Fibroblast of lung (primary cell): Measurements from ENCODE around the gene MRPS35. TPM values are rescaled to one million over a fixed set of nuclear protein-coding genes. Genes with fewer than 3 reads are reported as not detected.

Source experiments
- DNase-seq, 2 donors: peaks; one replicate each; pipeline versions ENCODE4 v3.0.0 to v3.0.0-alpha.2; 2010; ENCODE audit warnings: low read depth in 2 of 2
- H2AFZ ChIP-seq: 2 replicates; pipeline ENCODE4 v1.5.1; 2012; ENCODE audit warnings: low read length, control low read depth, inconsistent platforms
- H3K27ac ChIP-seq: 2 replicates; pipeline ENCODE4 v1.5.1; 2011; ENCODE audit warnings: low read length, control low read depth; ENCODE audit not compliant: insufficient read depth
- H3K27me3 ChIP-seq: 2 replicates; pipeline ENCODE4 v1.5.1; 2011; ENCODE audit warnings: mild to moderate bottlenecking, low read length; ENCODE audit not compliant: control insufficient read depth, insufficient read depth
- H3K36me3 ChIP-seq: 2 replicates; pipeline ENCODE4 v1.5.1; 2011; ENCODE audit warnings: low read length; ENCODE audit not compliant: control insufficient read depth, insufficient read depth
- H3K4me1 ChIP-seq: 2 replicates; pipeline ENCODE4 v1.5.1; 2011; ENCODE audit warnings: low read length; ENCODE audit not compliant: control insufficient read depth, insufficient read depth; ENCODE audit errors: extremely low read depth
- H3K4me2 ChIP-seq: 2 replicates; pipeline ENCODE4 v1.5.1; 2011; ENCODE audit warnings: low read length, control low read depth; ENCODE audit not compliant: insufficient read depth; ENCODE audit errors: extremely low read depth
- H3K4me3 ChIP-seq, 4 experiments: fragments of 200-600 bp in 1 of 4; sonication (generic) in 1 of 4; replicated peaks in 1 of 4; 2 replicates each; pipeline ENCODE4 v1.5.1; 2011 to 2016; ENCODE audit warnings: low read length in 4 of 4, low read depth in 3 of 4, mild to moderate bottlenecking in 3 of 4, control low read depth in 2 of 4, inconsistent platforms in 1 of 4, mixed read lengths in 1 of 4; ENCODE audit not compliant: insufficient read depth in 1 of 4; ENCODE audit errors: control extremely low read depth in 1 of 4
- H3K79me2 ChIP-seq: 2 replicates; pipeline ENCODE4 v1.5.1; 2012; ENCODE audit warnings: mild to moderate bottlenecking, low read length, inconsistent platforms; ENCODE audit not compliant: control insufficient read depth, insufficient read depth
- H3K9ac ChIP-seq: 2 replicates; pipeline ENCODE4 v1.5.1; 2011; ENCODE audit warnings: mild to moderate bottlenecking, low read length, control low read depth; ENCODE audit not compliant: insufficient read depth
- H3K9me3 ChIP-seq: 2 replicates; pipeline ENCODE4 v1.5.1; 2012; ENCODE audit warnings: low read depth, low read length; ENCODE audit not compliant: control insufficient read depth, insufficient read depth
- H4K20me1 ChIP-seq: 2 replicates; pipeline ENCODE4 v1.5.1; 2011; ENCODE audit warnings: low read length; ENCODE audit not compliant: control insufficient read depth, insufficient read depth; ENCODE audit errors: extremely low read depth
- CTCF ChIP-seq, 2 donors: IDR thresholded peaks in 1 of 2; conservative IDR thresholded peaks in 1 of 2; 1 replicate in 1 of 2; 2 replicates in 1 of 2; pipeline ENCODE4 v1.5.1; 2011 to 2012; ENCODE audit warnings: low read length in 2 of 2, control low read depth in 1 of 2, inconsistent platforms in 1 of 2, low read depth in 1 of 2, mild to moderate bottlenecking in 1 of 2
- EZH2 ChIP-seq: IDR thresholded peaks from 2 replicates; pipeline ENCODE4 v1.5.1; 2012; ENCODE audit warnings: low read length, control low read depth, mild to moderate bottlenecking; ENCODE audit errors: missing control alignments
- polyA plus RNA-seq, 2 donors: library from polyadenylated mRNA; depleted of rRNA in 1 of 2; stranded (reverse) in 1 of 2; unstranded in 1 of 2; fragments of >200 nt; gene quantifications; 2 replicates each; pipeline ENCODE4 v1.2.1, GENCODE V29; 2011 to 2012; ENCODE audit warnings: missing spikeins in 1 of 2
- total RNA-seq: library from RNA; depleted of rRNA; stranded (reverse); fragments of >200 nt; gene quantifications from 2 replicates; pipeline ENCODE4 v1.2.1, GENCODE V29; 2014

MRPS35 gene
- total and polyA plus RNA-seq, 2 donors (not counting 1 experiment from before 2014, with no cell fraction given), result 52.5 to 70.7 TPM

GRCh38 chr12:27703720-27704452 lies 6.7 kb upstream of the MRPS35 start:
- Histone ChIP-seq H3K27me3 (no peaks in the 10 kb centered on the region), H3K79me2 (no peaks in the 10 kb centered on the region), H2AFZ (no peak overlapping the region), H3K4me1 (no peaks in the 10 kb centered on the region), H3K4me2 (no peak overlapping the region), H3K9me3 (no peaks in the 10 kb centered on the region), H3K9ac (no peak overlapping the region), H3K36me3 (no peaks in the 10 kb centered on the region), H3K4me3 (no peak overlapping the region), H4K20me1 (no peaks in the 10 kb centered on the region), H3K27ac (no peak overlapping the region)
- no peak for TF ChIP-seq EZH2
- peak; percentile 79 to 89 for TF ChIP-seq CTCF (conservative IDR thresholded peaks at IDR 0.05 in 1 of 2, IDR thresholded peaks at IDR 0.05 in 1 of 2; ENCODE audit: low read depth in 1 of 2, low read length in 2 of 2)
- DNase-seq, result peak; percentile 73 to 97

- H2AFZ ChIP-seq, result no peak overlapping the region
- no peaks in the 10 kb centered on the region for H3K79me2 ChIP-seq
- H3K36me3 ChIP-seq, result no peaks in the 10 kb centered on the region
- no peaks in the 10 kb centered on the region for H3K27me3 ChIP-seq
- no peaks in the 10 kb centered on the region for H3K4me1 ChIP-seq
- no peaks in the 10 kb centered on the region for H4K20me1 ChIP-seq
- no peaks in the 10 kb centered on the region for H3K9me3 ChIP-seq
- H3K9ac ChIP-seq, result no peak overlapping the region
- TF ChIP-seq EZH2 (no peak), CTCF (conservative IDR thresholded peaks at IDR 0.05 in 1 of 2, IDR thresholded peaks at IDR 0.05 in 1 of 2; ENCODE audit: low read depth in 1 of 2, low read length in 2 of 2) (no peak)
- no peak overlapping the region for H3K4me3 ChIP-seq
- no peak for DNase-seq
- H3K27ac ChIP-seq, result no peak overlapping the region
- no peak overlapping the region for H3K4me2 ChIP-seq
Observed at GRCh38 chr12:27705263-27705662, 5.4 kb upstream of the MRPS35 start.

DNA sequence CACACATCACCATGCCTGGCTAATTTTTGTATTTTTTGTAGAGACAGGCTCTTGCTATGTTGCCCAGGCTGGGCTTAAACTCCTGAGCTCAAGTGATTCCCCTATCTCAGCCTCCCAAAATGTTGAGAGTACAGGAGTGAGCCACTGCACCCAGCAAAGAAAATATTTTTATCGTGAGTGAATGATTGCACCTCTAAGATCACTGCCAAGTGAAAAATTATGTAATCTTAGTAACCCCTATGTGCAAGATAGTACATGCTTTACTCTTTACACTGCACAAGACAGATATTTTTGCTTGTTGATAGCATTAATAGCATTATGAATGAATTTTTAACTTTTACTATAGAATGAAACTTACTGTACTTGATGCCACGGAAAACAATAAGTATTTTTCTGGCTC lies 3.4 kb upstream of the MRPS35 start:
- peaks cover 2% of the 10 kb centered on the region for H3K4me1 ChIP-seq
- no peak overlapping the region for H2AFZ ChIP-seq
- H3K79me2 ChIP-seq, result peaks cover 15% of the 10 kb centered on the region
- no peaks in the 10 kb centered on the region for H3K36me3 ChIP-seq
- no peak overlapping the region for H3K27ac ChIP-seq
- H3K9ac ChIP-seq, result no peak overlapping the region
- H3K4me2 ChIP-seq, result no peak overlapping the region
- DNase-seq, result no peak
- no peaks in the 10 kb centered on the region for H3K9me3 ChIP-seq
- TF ChIP-seq EZH2 (no peak), CTCF (conservative IDR thresholded peaks at IDR 0.05 in 1 of 2, IDR thresholded peaks at IDR 0.05 in 1 of 2; ENCODE audit: low read depth in 1 of 2, low read length in 2 of 2) (no peak)
- no peak overlapping the region for H3K4me3 ChIP-seq
- no peaks in the 10 kb centered on the region for H4K20me1 ChIP-seq
- H3K27me3 ChIP-seq, result no peaks in the 10 kb centered on the region
